AG04450 (cell line): Measurements from ENCODE around the gene CENPP. TPM values are rescaled to one million over a fixed set of nuclear protein-coding genes. Genes with fewer than 3 reads are reported as not detected.
A peak's percentile ranks its signal among the peaks of the same experiment; 100 is the strongest.

Experiments
- CTCF ChIA-PET: fragments of 300-600, 350-600 bp; formaldehyde crosslinking; extraction: SDS; loops from one replicate; lab custom pipeline; 2022; ENCODE audit warnings: antibody characterized with exemption, inconsistent platforms; lab: Charles Lee
- POLR2A ChIA-PET: fragments of 350-600 bp; formaldehyde crosslinking; extraction: SDS; loops from one replicate; lab custom pipeline; 2021; ENCODE audit warnings: antibody characterized with exemption, inconsistent platforms; lab: Yijun Ruan, JAX
- DNase-seq: peaks from one replicate; pipeline ENCODE4 v3.0.0-alpha.2; 2011; ENCODE audit warnings: low read depth, low spot score
- H3K27ac ChIP-seq: one replicate; pipeline ENCODE4 v1.5.1; 2012; ENCODE audit warnings: low read depth, low read length, control low read depth
- H3K27me3 ChIP-seq: one replicate; pipeline ENCODE4 v1.6.0; 2012; ENCODE audit warnings: low read length; ENCODE audit not compliant: control insufficient read depth, insufficient read depth
- H3K4me3 ChIP-seq: 2 replicates; pipeline ENCODE4 v1.5.1; 2011; ENCODE audit warnings: mild to moderate bottlenecking, low read depth, low read length, control low read depth
- H3K9me3 ChIP-seq: 2 replicates; pipeline ENCODE4 v1.5.1; 2012; ENCODE audit warnings: low read length; ENCODE audit not compliant: control insufficient read depth, insufficient read depth
- CTCF ChIP-seq: IDR thresholded peaks from 2 replicates; pipeline ENCODE4 v1.5.1; 2011; ENCODE audit warnings: low read depth, low read length, control low read depth, inconsistent platforms
- polyA plus RNA-seq: library from polyadenylated mRNA; depleted of rRNA; stranded (reverse); fragments of >200 nt; gene quantifications from 2 replicates; pipeline ENCODE4 v1.2.3, GENCODE V29; 2011

The CENPP gene
- polyA plus RNA-seq, 1 experiment, result 4.4 TPM

- Histone ChIP-seq H3K4me3 (no peak overlapping the region), H3K9me3 (no peaks in the 10 kb centered on the region), H3K27me3 (no peaks in the 10 kb centered on the region), H3K27ac (no peak overlapping the region)
- no peak for TF ChIP-seq CTCF
- no peak for DNase-seq
- ChIA-PET CTCF (no interaction called here), POLR2A (no interaction called here)
These were observed 15.2 kb upstream of the CENPP start for GRCh38 chr9:92310562-92310961.

- DNase-seq, result no peak
- TF ChIP-seq CTCF, result no peak
- CTCF ChIA-PET, result no interaction called here
- POLR2A ChIA-PET, result interaction anchor here (0.7 kb wide), 1 partner anchor 304 kb away, joined by 5 read pairs; no protein-coding TSS in a partner anchor
- Histone ChIP-seq H3K4me3 (no peak overlapping the region), H3K27me3 (no peaks in the 10 kb centered on the region), H3K27ac (no peak overlapping the region), H3K9me3 (no peaks in the 10 kb centered on the region)
These were observed 12.7 kb upstream of the CENPP start for GRCh38 chr9:92312887-92313623.

GRCh38 chr9:92313624-92314012, 12.1 kb upstream of the CENPP start:
- Histone ChIP-seq H3K27me3 (no peaks in the 10 kb centered on the region), H3K4me3 (no peak overlapping the region), H3K9me3 (no peaks in the 10 kb centered on the region), H3K27ac (no peak overlapping the region)
- ChIA-PET POLR2A (no interaction called here), CTCF (no interaction called here)
- no peak for DNase-seq
- no peak for TF ChIP-seq CTCF

- ChIA-PET CTCF (no interaction called here), POLR2A (no interaction called here)
- Histone ChIP-seq H3K27me3 (no peaks in the 10 kb centered on the region), H3K27ac (no peak overlapping the region), H3K4me3 (no peak overlapping the region), H3K9me3 (no peaks in the 10 kb centered on the region)
- DNase-seq, result no peak
- no peak for TF ChIP-seq CTCF
These were observed 10.3 kb upstream of the CENPP start for GRCh38 chr9:92315456-92315855.

- no peaks in the 10 kb centered on the region for H3K27me3 ChIP-seq
- no peak overlapping the region for H3K27ac ChIP-seq
- CTCF ChIA-PET, result interaction anchor here (0.7 to 3.2 kb wide), 4 partner anchors 26 to 185 kb away, joined by 3 to 21 read pairs (median 8); no protein-coding TSS in a partner anchor
- no peak for DNase-seq
- TF ChIP-seq CTCF, result no peak
- POLR2A ChIA-PET, result interaction anchor here (1.0 kb wide), 1 partner anchor 292 kb away, joined by 5 read pairs; no protein-coding TSS in a partner anchor
- H3K4me3 ChIP-seq, result peak overlapping the region; percentile 95
- H3K9me3 ChIP-seq, result no peaks in the 10 kb centered on the region; the same call in 1 of the 2 replicates
These were observed 1.3 kb upstream of the CENPP start for GRCh38 chr9:92324431-92324830.
